GM23338 (cell line): ENCODE data around the gene TTLL9. TPM values are rescaled to one million over a fixed set of nuclear protein-coding genes. Genes with fewer than 3 reads are reported as not detected.

ENCODE experiments used
- ATAC-seq: fragments of 200-7000 bp; cut with Tn5 transposase; 3 replicates; pipeline ENCODE4 v1.9.1; 2020
- DNase-seq: peaks from one replicate; pipeline ENCODE4 v3.0.0-alpha.2; 2015; ENCODE audit warnings: low spot score
- H2AFZ ChIP-seq: fragments of 200-600 bp; sonication (generic); 2 replicates; pipeline ENCODE4 v1.8.0; 2016; ENCODE audit warnings: antibody characterized with exemption, mild to moderate bottlenecking, moderate library complexity
- H3F3A ChIP-seq: fragments of 200-600 bp; sonication (generic); replicated peaks from 2 replicates; pipeline ENCODE4 v1.8.0; 2017; ENCODE audit warnings: antibody characterized with exemption, mixed run types, low read depth
- H3K27ac ChIP-seq: fragments of 200-600 bp; sonication (generic); 2 replicates; pipeline ENCODE4 v1.6.1; 2016; ENCODE audit warnings: low read depth
- H3K27me3 ChIP-seq: fragments of 200-600 bp; sonication (generic); 2 replicates; pipeline ENCODE4 v1.8.0; 2016; ENCODE audit warnings: mild to moderate bottlenecking, mixed run types, moderate library complexity; ENCODE audit not compliant: insufficient read depth
- H3K36me3 ChIP-seq: fragments of 200-600 bp; sonication (generic); 2 replicates; pipeline ENCODE4 v1.8.0; 2016; ENCODE audit warnings: mild to moderate bottlenecking; ENCODE audit not compliant: insufficient read depth
- H3K4me1 ChIP-seq: fragments of 200-600 bp; sonication (generic); 2 replicates; pipeline ENCODE4 v1.8.0; 2016; ENCODE audit warnings: mild to moderate bottlenecking, moderate library complexity; ENCODE audit not compliant: insufficient read depth
- H3K4me2 ChIP-seq: fragments of 200-600 bp; sonication (generic); 2 replicates; pipeline ENCODE4 v1.7.1; 2017; ENCODE audit warnings: mixed run types
- H3K4me3 ChIP-seq: fragments of 200-600 bp; sonication (generic); 2 replicates; pipeline ENCODE4 v1.6.1; 2016; ENCODE audit warnings: mixed run types
- H3K79me2 ChIP-seq: fragments of 200-600 bp; sonication (generic); replicated peaks from 2 replicates; pipeline ENCODE4 v1.8.0; 2017; ENCODE audit warnings: mild to moderate bottlenecking; ENCODE audit not compliant: insufficient read depth
- H3K9me2 ChIP-seq: fragments of 200-600 bp; sonication (generic); 2 replicates; pipeline ENCODE4 v1.8.0; 2017; ENCODE audit not compliant: insufficient read depth
- H4K20me1 ChIP-seq: fragments of 200-600 bp; sonication (generic); replicated peaks from 2 replicates; pipeline ENCODE4 v1.8.0; 2017; ENCODE audit warnings: mild to moderate bottlenecking; ENCODE audit not compliant: insufficient read depth
- H3K27ac Mint-ChIP-seq: 2 replicates; pipeline ENCODE4 v1.8.0; 2020; ENCODE audit warnings: inconsistent platforms, mild to moderate bottlenecking, moderate library complexity, mixed read lengths
- H3K27me3 Mint-ChIP-seq: 3 replicates; pipeline ENCODE4 v1.8.0; 2022; ENCODE audit warnings: low read depth, mild to moderate bottlenecking, moderate library complexity, mixed read lengths, inconsistent platforms; ENCODE audit not compliant: insufficient read depth, poor library complexity
- H3K36me3 Mint-ChIP-seq: 3 replicates; pipeline ENCODE4 v1.8.0; 2021; ENCODE audit warnings: low read depth, mild to moderate bottlenecking, inconsistent platforms, moderate library complexity, mixed read lengths
- H3K4me1 Mint-ChIP-seq: 3 replicates; pipeline ENCODE4 v1.8.0; 2020; ENCODE audit warnings: mild to moderate bottlenecking, inconsistent platforms, mixed read lengths
- H3K4me3 Mint-ChIP-seq: 3 replicates; pipeline ENCODE4 v1.8.0; 2021; ENCODE audit warnings: moderate library complexity, mild to moderate bottlenecking, inconsistent platforms, mixed read lengths
- H3K9me3 Mint-ChIP-seq: 3 replicates; pipeline ENCODE4 v1.8.0; 2020; ENCODE audit warnings: moderate library complexity, mild to moderate bottlenecking, inconsistent platforms, mixed read lengths
- CREB1 ChIP-seq: fragments of 250-450 bp; sonication (Bioruptor Pico); IDR thresholded peaks from 2 replicates; pipeline ENCODE4 v1.5.0; 2020; ENCODE audit warnings: low read depth, mild to moderate bottlenecking, moderate library complexity
- EZH2 ChIP-seq: fragments of 200-600 bp; sonication (generic); IDR thresholded peaks from one replicate; pipeline ENCODE4 v1.8.0; 2017; ENCODE audit warnings: antibody characterized with exemption, mild to moderate bottlenecking, low read depth; ENCODE audit not compliant: unreplicated experiment
- EZH2phosphoT487 ChIP-seq: fragments of 200-600 bp; sonication (generic); IDR thresholded peaks from one replicate; pipeline ENCODE4 v1.8.1; 2018; ENCODE audit warnings: antibody characterized with exemption; ENCODE audit not compliant: unreplicated experiment
- JUNB ChIP-seq: IDR thresholded peaks from one replicate; pipeline ENCODE4 v1.6.1; 2016; ENCODE audit warnings: antibody characterized with exemption; ENCODE audit not compliant: unreplicated experiment
- NANOG ChIP-seq: IDR thresholded peaks from 2 replicates; pipeline ENCODE4 v1.6.1; 2016; ENCODE audit warnings: antibody characterized with exemption, borderline replicate concordance
- POLR2AphosphoS5 ChIP-seq: IDR thresholded peaks from 2 replicates; pipeline ENCODE4 v1.6.1; 2016; ENCODE audit warnings: antibody characterized with exemption, low read depth
- REST ChIP-seq: IDR thresholded peaks from one replicate; pipeline ENCODE4 v1.6.1; 2018; ENCODE audit warnings: antibody characterized with exemption; ENCODE audit not compliant: unreplicated experiment
- STAT1 ChIP-seq: IDR thresholded peaks from one replicate; pipeline ENCODE4 v1.6.1; 2016; ENCODE audit warnings: antibody characterized with exemption; ENCODE audit not compliant: unreplicated experiment
- ZNF114 ChIP-seq: fragments of 250-450 bp; sonication (Bioruptor Pico); IDR thresholded peaks from 2 replicates; pipeline ENCODE4 v1.5.0; 2020; ENCODE audit warnings: mild to moderate bottlenecking, moderate library complexity
- ZNF331 ChIP-seq: fragments of 250-450 bp; sonication (Bioruptor Pico); IDR thresholded peaks from 2 replicates; pipeline ENCODE4 v1.5.0; 2020; ENCODE audit warnings: low read depth, mild to moderate bottlenecking, moderate library complexity
- ZNF462 ChIP-seq: fragments of 250-450 bp; sonication (Bioruptor Pico); IDR thresholded peaks from 2 replicates; pipeline ENCODE4 v1.5.0; 2020; ENCODE audit warnings: mild to moderate bottlenecking, moderate library complexity
- polyA plus RNA-seq: library from polyadenylated mRNA; unstranded; fragments of >200 nt; fragmentation: Nextera tagmentation; extraction: Ambion mirVana; gene quantifications from 2 replicates; pipeline ENCODE4 v1.2.1, GENCODE V29; 2016
- total RNA-seq: library from RNA; depleted of rRNA; stranded (reverse); fragments of >200 nt; shearing (Covaris generic); gene quantifications from 2 replicates; pipeline ENCODE4 v1.2.3, GENCODE V29; 2014
- TF ChIP-seq, protein P1 (sequence below), 2 experiments: fragments of 200-600 bp in 1 of 2; sonication (generic) in 1 of 2; conservative IDR thresholded peaks; 2 replicates each; pipeline versions ENCODE4 v1.5.1 to v1.6.1; 2016 to 2017; ENCODE audit warnings: antibody characterized with exemption in 2 of 2, low read depth in 2 of 2, mild to moderate bottlenecking in 2 of 2, moderate library complexity in 1 of 2
- TF ChIP-seq, protein P2 (sequence below): IDR thresholded peaks from 2 replicates; pipeline ENCODE4 v1.6.1; 2016; ENCODE audit warnings: antibody characterized with exemption

TTLL9 gene
- total and polyA plus RNA-seq, 2 experiments from 2014 or later = not detected

DNA sequence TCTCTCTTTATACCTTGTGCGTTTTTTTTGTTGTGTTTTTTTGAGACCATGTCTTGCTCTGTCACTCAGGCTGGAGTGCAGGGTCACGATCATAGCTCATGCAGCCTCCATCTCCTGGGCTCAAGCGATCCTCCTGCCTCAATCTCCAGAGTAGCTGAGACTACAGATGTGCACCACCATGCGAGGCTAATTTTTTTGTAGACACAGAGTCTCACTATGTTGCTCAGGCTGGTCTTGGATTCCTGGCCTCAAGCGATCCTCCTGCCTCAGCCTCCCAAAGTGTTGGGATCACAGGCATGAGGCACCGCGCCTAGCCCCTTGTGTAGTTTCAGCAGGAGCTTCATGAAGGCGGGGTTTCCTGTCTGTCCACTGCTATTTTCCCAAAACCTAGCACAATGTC lies 54.1 kb downstream of the TTLL9 start:
- Histone ChIP-seq H3K27me3 (no peaks in the 10 kb centered on the region), H3K4me1 (peaks cover 8% of the 10 kb centered on the region), H3F3A (no peaks in the 10 kb centered on the region), H3K79me2 (no peaks in the 10 kb centered on the region), H3K36me3 (no peaks in the 10 kb centered on the region), H3K4me3 (no peak overlapping the region), H3K9me2 (no peaks in the 10 kb centered on the region), H3K27ac (no peak overlapping the region), H3K4me2 (no peak overlapping the region), H2AFZ (no peak overlapping the region), H4K20me1 (no peaks in the 10 kb centered on the region)
- H3K4me3 Mint-ChIP-seq = no peak overlapping the region
- DNase-seq = no peak
- TF ChIP-seq EZH2 = no peak
- TF ChIP-seq NANOG = no peak
- no peak for TF ChIP-seq STAT1
- TF ChIP-seq, protein P1, sequence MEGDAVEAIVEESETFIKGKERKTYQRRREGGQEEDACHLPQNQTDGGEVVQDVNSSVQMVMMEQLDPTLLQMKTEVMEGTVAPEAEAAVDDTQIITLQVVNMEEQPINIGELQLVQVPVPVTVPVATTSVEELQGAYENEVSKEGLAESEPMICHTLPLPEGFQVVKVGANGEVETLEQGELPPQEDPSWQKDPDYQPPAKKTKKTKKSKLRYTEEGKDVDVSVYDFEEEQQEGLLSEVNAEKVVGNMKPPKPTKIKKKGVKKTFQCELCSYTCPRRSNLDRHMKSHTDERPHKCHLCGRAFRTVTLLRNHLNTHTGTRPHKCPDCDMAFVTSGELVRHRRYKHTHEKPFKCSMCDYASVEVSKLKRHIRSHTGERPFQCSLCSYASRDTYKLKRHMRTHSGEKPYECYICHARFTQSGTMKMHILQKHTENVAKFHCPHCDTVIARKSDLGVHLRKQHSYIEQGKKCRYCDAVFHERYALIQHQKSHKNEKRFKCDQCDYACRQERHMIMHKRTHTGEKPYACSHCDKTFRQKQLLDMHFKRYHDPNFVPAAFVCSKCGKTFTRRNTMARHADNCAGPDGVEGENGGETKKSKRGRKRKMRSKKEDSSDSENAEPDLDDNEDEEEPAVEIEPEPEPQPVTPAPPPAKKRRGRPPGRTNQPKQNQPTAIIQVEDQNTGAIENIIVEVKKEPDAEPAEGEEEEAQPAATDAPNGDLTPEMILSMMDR (conservative IDR thresholded peaks at IDR 0.05; ENCODE audit: low read depth in 2 of 2) = no peak
- TF ChIP-seq POLR2AphosphoS5 = no peak
- no peak for TF ChIP-seq ZNF331 (CRISPR knock-in tag)
- no peak for TF ChIP-seq EZH2phosphoT487
- no peak for TF ChIP-seq ZNF462 (CRISPR knock-in tag)
- no peak for TF ChIP-seq REST
- no peak for TF ChIP-seq ZNF114 (CRISPR knock-in tag)
- no peak for TF ChIP-seq CREB1
- TF ChIP-seq, protein P2, sequence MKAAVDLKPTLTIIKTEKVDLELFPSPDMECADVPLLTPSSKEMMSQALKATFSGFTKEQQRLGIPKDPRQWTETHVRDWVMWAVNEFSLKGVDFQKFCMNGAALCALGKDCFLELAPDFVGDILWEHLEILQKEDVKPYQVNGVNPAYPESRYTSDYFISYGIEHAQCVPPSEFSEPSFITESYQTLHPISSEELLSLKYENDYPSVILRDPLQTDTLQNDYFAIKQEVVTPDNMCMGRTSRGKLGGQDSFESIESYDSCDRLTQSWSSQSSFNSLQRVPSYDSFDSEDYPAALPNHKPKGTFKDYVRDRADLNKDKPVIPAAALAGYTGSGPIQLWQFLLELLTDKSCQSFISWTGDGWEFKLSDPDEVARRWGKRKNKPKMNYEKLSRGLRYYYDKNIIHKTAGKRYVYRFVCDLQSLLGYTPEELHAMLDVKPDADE = no peak
- TF ChIP-seq JUNB = no peak
- peaks cover 17% of the 10 kb centered on the region for H3K4me1 Mint-ChIP-seq
- peaks cover 64% of the 10 kb centered on the region for H3K9me3 Mint-ChIP-seq
- H3K27ac Mint-ChIP-seq = no peak overlapping the region
- peaks cover 23% of the 10 kb centered on the region for H3K27me3 Mint-ChIP-seq
- ATAC-seq = no peak
- no peaks in the 10 kb centered on the region; the same call in 2 of the 3 replicates for H3K36me3 Mint-ChIP-seq
